DMS153 (cell line): Measurements from ENCODE around the gene SPG21.

Experiments used
- DNase-seq: peaks from one replicate; lab custom pipeline; 2025; lab: John Stamatoyannopoulos, UW

SPG21 gene

GRCh38 chr15:64938192-64938591, 51.5 kb downstream of the SPG21 start:
- no peak for DNase-seq

GRCh38 chr15:64934023-64934422, 55.7 kb downstream of the SPG21 start:
- DNase-seq = no peak

- DNase-seq = no peak
Observed at GRCh38 chr15:64931381-64931780, 58.3 kb downstream of the SPG21 start.

- DNase-seq = no peak
Observed at GRCh38 chr15:64930778-64931371, 58.8 kb downstream of the SPG21 start.

GRCh38 chr15:64930019-64930652, 59.6 kb downstream of the SPG21 start:
- DNase-seq = no peak

GRCh38 chr15:64928626-64929220, 61.0 kb downstream of the SPG21 start:
- no peak for DNase-seq

- DNase-seq = no peak
Observed at GRCh38 chr15:64926661-64927060, 63.1 kb downstream of the SPG21 start.

GRCh38 chr15:64925335-64926330, 64.1 kb downstream of the SPG21 start:
- DNase-seq = no peak

- no peak for DNase-seq
Observed at GRCh38 chr15:64923546-64923945, 66.2 kb downstream of the SPG21 start.

GRCh38 chr15:64921711-64922110, 68.0 kb downstream of the SPG21 start:
- DNase-seq = no peak

GRCh38 chr15:64919721-64920120, 70.0 kb downstream of the SPG21 start:
- DNase-seq = no peak

GRCh38 chr15:64917211-64917610, 72.5 kb downstream of the SPG21 start:
- no peak for DNase-seq

GRCh38 chr15:64916365-64916764, 73.3 kb downstream of the SPG21 start:
- DNase-seq = no peak

- no peak for DNase-seq
Observed at GRCh38 chr15:64915518-64916227, 74.0 kb downstream of the SPG21 start.
